Measurements from ENCODE around the gene SLC6A11. TPM values are rescaled to one million over a fixed set of nuclear protein-coding genes. Genes with fewer than 3 reads are reported as not detected.

The SLC6A11 gene
- total RNA-seq, 1 experiment from 2014 or later: not detected

DNA sequence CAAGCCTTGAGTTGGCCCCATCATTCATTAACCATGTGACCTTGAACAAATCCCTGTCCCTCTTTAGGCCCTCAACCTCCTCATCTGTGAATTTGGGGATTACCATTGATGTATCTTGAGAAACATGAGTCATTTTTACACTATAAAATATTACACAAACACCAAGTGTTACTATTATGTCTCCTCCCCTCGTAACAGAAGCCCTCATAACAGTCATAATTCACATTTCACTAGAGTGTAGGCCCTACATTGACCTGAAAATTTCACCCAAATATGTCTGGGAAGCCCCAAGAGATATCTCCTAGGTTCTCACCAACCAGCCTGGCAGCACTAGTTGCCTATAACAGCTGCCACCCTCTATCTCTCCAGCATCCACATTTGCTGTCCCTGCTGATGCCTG lies 160.7 kb downstream of the SLC6A11 start:
- DNase-seq: no peak
- no TSS peak for BruUV-seq (replicated peaks)
- no peaks in the 10 kb centered on the region for H3K9me3 ChIP-seq
- ChIA-PET CTCF (no interaction called here), POLR2A (no interaction called here)
- Mint-ChIP-seq H3K4me1 (ENCODE audit: low read depth, unreplicated experiment) (no peaks in the 10 kb centered on the region), H3K9me3 (ENCODE audit: unreplicated experiment) (no peaks in the 10 kb centered on the region), H3K4me3 (ENCODE audit: unreplicated experiment) (no peak overlapping the region), H3K27ac (ENCODE audit: unreplicated experiment) (no peak overlapping the region), H3K27me3 (ENCODE audit: insufficient read depth, unreplicated experiment) (peaks cover 6% of the 10 kb centered on the region), H3K36me3 (ENCODE audit: insufficient read depth, unreplicated experiment) (no peaks in the 10 kb centered on the region)
- TF ChIP-seq CTCF (IDR thresholded peaks at IDR 0.05; ENCODE audit: insufficient read depth in 1 of 2, low read depth in 1 of 2, low read length in 1 of 2, severe bottlenecking in 1 of 2, unreplicated experiment in 1 of 2): no peak
- no peaks in the 10 kb centered on the region for H3K4me1 ChIP-seq
- H3K27me3 ChIP-seq (replicated peaks; ENCODE audit: control insufficient read depth, insufficient read depth, low read length): no peaks in the 10 kb centered on the region
- intact Hi-C loops (cut with micrococcal nuclease; ENCODE audit: unreplicated experiment): no loop called here
- H3K36me3 ChIP-seq (ENCODE audit: control insufficient read depth, insufficient read depth, low read length): no peaks in the 10 kb centered on the region
- no peak overlapping the region for H3K4me3 ChIP-seq (ENCODE audit: low read depth, low read length)

GRCh38 chr3:10977892-10978510 lies 162.0 kb downstream of the SLC6A11 start:
- Mint-ChIP-seq H3K4me3 (ENCODE audit: unreplicated experiment) (no peak overlapping the region), H3K27me3 (ENCODE audit: insufficient read depth, unreplicated experiment) (peaks cover 6% of the 10 kb centered on the region), H3K4me1 (ENCODE audit: low read depth, unreplicated experiment) (no peaks in the 10 kb centered on the region), H3K27ac (ENCODE audit: unreplicated experiment) (no peak overlapping the region), H3K9me3 (ENCODE audit: unreplicated experiment) (no peaks in the 10 kb centered on the region), H3K36me3 (ENCODE audit: insufficient read depth, unreplicated experiment) (no peaks in the 10 kb centered on the region)
- H3K4me1 ChIP-seq: 0 out of 2 replicates have a peak, but pooled peaks cover 3% of the 10 kb centered on the region
- intact Hi-C loops (cut with micrococcal nuclease; ENCODE audit: unreplicated experiment): no loop called here
- H3K4me3 ChIP-seq (ENCODE audit: low read depth, low read length): no peak overlapping the region
- DNase-seq: no peak
- CTCF ChIA-PET: no interaction called here
- no peaks in the 10 kb centered on the region for H3K9me3 ChIP-seq
- TF ChIP-seq CTCF (IDR thresholded peaks at IDR 0.05; ENCODE audit: insufficient read depth in 1 of 2, low read depth in 1 of 2, low read length in 1 of 2, severe bottlenecking in 1 of 2, unreplicated experiment in 1 of 2): no peak
- no peaks in the 10 kb centered on the region for H3K27me3 ChIP-seq (replicated peaks; ENCODE audit: control insufficient read depth, insufficient read depth, low read length)
- BruUV-seq (replicated peaks): no TSS peak
- POLR2A ChIA-PET: no interaction called here
- no peaks in the 10 kb centered on the region for H3K36me3 ChIP-seq (ENCODE audit: control insufficient read depth, insufficient read depth, low read length)

DNA sequence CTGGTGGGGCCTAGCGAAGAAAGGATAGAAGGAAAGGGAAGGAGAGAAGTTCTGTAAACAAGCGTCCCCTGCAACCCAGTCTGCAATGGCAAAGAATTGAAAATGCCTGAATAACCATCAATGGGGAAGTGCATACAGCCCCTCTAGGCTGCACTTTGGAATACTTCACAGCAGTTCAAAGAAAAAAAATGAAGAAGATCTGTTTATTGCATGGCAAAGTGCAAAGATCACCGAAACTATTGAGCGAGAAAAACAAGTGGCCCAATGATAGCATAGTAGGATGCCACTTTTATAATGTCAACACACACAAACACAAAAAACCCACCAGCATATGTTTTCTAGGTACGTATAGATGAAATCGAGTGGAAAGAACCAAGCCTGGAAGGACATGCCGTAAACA lies 162.9 kb downstream of the SLC6A11 start:
- H3K4me1 Mint-ChIP-seq (ENCODE audit: low read depth, unreplicated experiment): no peaks in the 10 kb centered on the region
- no peaks in the 10 kb centered on the region for H3K27me3 ChIP-seq (replicated peaks; ENCODE audit: control insufficient read depth, insufficient read depth, low read length)
- no peak overlapping the region for H3K4me3 ChIP-seq (ENCODE audit: low read depth, low read length)
- CTCF ChIA-PET: no interaction called here
- H3K36me3 Mint-ChIP-seq (ENCODE audit: insufficient read depth, unreplicated experiment): no peaks in the 10 kb centered on the region
- no peak overlapping the region for H3K27ac Mint-ChIP-seq (ENCODE audit: unreplicated experiment)
- no peak for DNase-seq
- no peaks in the 10 kb centered on the region for H3K36me3 ChIP-seq (ENCODE audit: control insufficient read depth, insufficient read depth, low read length)
- peaks cover 6% of the 10 kb centered on the region; the same call in 1 of the 2 replicates for H3K4me1 ChIP-seq
- H3K4me3 Mint-ChIP-seq (ENCODE audit: unreplicated experiment): no peak overlapping the region
- POLR2A ChIA-PET: no interaction called here
- intact Hi-C loops (cut with micrococcal nuclease; ENCODE audit: unreplicated experiment): no loop called here
- H3K27me3 Mint-ChIP-seq (ENCODE audit: insufficient read depth, unreplicated experiment): peaks cover 5% of the 10 kb centered on the region
- BruUV-seq (replicated peaks): no TSS peak
- no peaks in the 10 kb centered on the region for H3K9me3 ChIP-seq
- TF ChIP-seq CTCF (IDR thresholded peaks at IDR 0.05; ENCODE audit: insufficient read depth in 1 of 2, low read depth in 1 of 2, low read length in 1 of 2, severe bottlenecking in 1 of 2, unreplicated experiment in 1 of 2): no peak
- no peaks in the 10 kb centered on the region for H3K9me3 Mint-ChIP-seq (ENCODE audit: unreplicated experiment)
